Activated CD8-positive, alpha-beta T cell treated with anti-CD3 and anti-CD28 coated beads for 36 hours (primary cell): ENCODE data around the gene FAM32A. TPM values are rescaled to one million over a fixed set of nuclear protein-coding genes. Genes with fewer than 3 reads are reported as not detected.
A peak's percentile ranks its signal among the peaks of the same experiment; 100 is the strongest.
"Not testable (repeated sequence)": the region's sequence is repeated elsewhere in the genome, so short reads cannot be mapped to it uniquely, and the experiment has no call there.

Experiments used
- ATAC-seq: fragments of 200-7000 bp; cut with Tn5 transposase; one replicate; pipeline ENCODE4 v1.10.0; 2021; ENCODE audit warnings: mild to moderate bottlenecking, moderate library complexity
- CTCF ChIA-PET: fragments of 350-600 bp; sonication (Branson Sonifier 250); formaldehyde crosslinking; loops from one replicate; lab custom pipeline; 2021; ENCODE audit warnings: antibody characterized with exemption; lab: Charles Lee
- POLR2A ChIA-PET: fragments of 350-600 bp; sonication (Branson Sonifier 250); formaldehyde crosslinking; loops from one replicate; lab custom pipeline; 2021; ENCODE audit warnings: antibody characterized with exemption; lab: Charles Lee
- DNase-seq: peaks from one replicate; pipeline ENCODE4 v3.0.0-alpha.2; 2020
- H3K27ac Mint-ChIP-seq: one replicate; pipeline ENCODE4 v1.8.0; 2021; ENCODE audit warnings: mild to moderate bottlenecking, mixed read lengths
- H3K27me3 Mint-ChIP-seq: one replicate; pipeline ENCODE4 v1.8.0; 2021; ENCODE audit warnings: mixed read lengths
- H3K36me3 Mint-ChIP-seq: one replicate; pipeline ENCODE4 v1.8.0; 2021; ENCODE audit warnings: low read depth, mixed read lengths
- H3K4me1 Mint-ChIP-seq: one replicate; pipeline ENCODE4 v1.8.0; 2021; ENCODE audit warnings: low read depth, mixed read lengths
- H3K4me3 Mint-ChIP-seq: one replicate; pipeline ENCODE4 v1.8.0; 2021; ENCODE audit warnings: mild to moderate bottlenecking, moderate library complexity, mixed read lengths
- H3K9me3 Mint-ChIP-seq: one replicate; pipeline ENCODE4 v1.8.0; 2021; ENCODE audit warnings: mixed read lengths
- intact Hi-C: fragments of 100-400 bp; cut with micrococcal nuclease; formaldehyde crosslinking; loops from one replicate; pipeline ENCODE4 v1.10.0; 2022
- total RNA-seq, 2 experiments: library from RNA; stranded (reverse); gene quantifications; one replicate each; pipeline ENCODE4 v1.2.3, GENCODE V29; 2021
- TF ChIP-seq, protein P1 (sequence below): fragments of 200-600 bp; IDR thresholded peaks from one replicate; pipeline ENCODE4 v1.8.0; 2022; ENCODE audit warnings: antibody characterized with exemption, mild to moderate bottlenecking

FAM32A gene
- total RNA-seq, 2 experiments from 2014 or later: 41.7 to 44.7 TPM

DNA sequence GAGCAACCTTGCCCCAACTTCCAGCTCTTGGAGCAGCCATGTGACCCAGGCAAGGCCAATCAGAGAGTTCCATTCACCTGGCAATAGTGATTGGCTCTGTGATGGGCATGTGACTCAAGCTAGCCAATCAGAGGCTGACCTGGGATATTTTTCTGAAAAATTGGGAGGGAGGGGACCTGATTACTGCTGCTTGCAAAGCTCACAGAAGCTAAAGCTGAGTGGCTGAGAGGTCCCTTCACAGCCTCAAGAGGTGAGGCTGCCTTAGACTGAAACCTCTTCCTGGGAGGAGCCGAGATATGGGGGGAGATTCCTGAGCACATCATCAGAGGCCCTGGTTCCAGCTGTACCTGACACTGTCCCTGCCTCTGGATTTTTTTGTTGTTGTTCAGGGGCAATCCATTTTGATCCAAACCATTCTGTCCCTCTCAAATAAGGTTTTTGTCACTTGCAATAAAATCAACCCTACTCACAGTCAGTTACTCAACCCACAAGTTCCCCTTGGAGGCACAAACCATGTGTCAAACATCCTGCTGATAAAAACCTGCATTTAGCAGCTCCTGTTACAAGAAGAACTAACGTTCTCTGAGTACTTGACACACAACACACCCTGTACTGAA, 16.6 kb upstream of the FAM32A start:
- H3K27ac Mint-ChIP-seq: peak overlapping the region; percentile 49
- intact Hi-C loops: no loop called here
- H3K36me3 Mint-ChIP-seq: no peaks in the 10 kb centered on the region
- no peaks in the 10 kb centered on the region for H3K9me3 Mint-ChIP-seq
- H3K27me3 Mint-ChIP-seq: no peaks in the 10 kb centered on the region
- DNase-seq: no peak
- ChIA-PET CTCF (interaction anchor here (0.9 to 2.2 kb wide), 3 partner anchors 13 to 127 kb away, joined by 3 to 13 read pairs (median 3); no protein-coding TSS in a partner anchor), POLR2A (interaction anchor here (1.2 to 1.5 kb wide), 3 partner anchors 17 to 98 kb away, joined by 3 to 4 read pairs (median 3); partner anchors contain the start of gene FAM32A)
- peaks cover 8% of the 10 kb centered on the region for H3K4me1 Mint-ChIP-seq
- no peak overlapping the region for H3K4me3 Mint-ChIP-seq
- TF ChIP-seq, protein P1, sequence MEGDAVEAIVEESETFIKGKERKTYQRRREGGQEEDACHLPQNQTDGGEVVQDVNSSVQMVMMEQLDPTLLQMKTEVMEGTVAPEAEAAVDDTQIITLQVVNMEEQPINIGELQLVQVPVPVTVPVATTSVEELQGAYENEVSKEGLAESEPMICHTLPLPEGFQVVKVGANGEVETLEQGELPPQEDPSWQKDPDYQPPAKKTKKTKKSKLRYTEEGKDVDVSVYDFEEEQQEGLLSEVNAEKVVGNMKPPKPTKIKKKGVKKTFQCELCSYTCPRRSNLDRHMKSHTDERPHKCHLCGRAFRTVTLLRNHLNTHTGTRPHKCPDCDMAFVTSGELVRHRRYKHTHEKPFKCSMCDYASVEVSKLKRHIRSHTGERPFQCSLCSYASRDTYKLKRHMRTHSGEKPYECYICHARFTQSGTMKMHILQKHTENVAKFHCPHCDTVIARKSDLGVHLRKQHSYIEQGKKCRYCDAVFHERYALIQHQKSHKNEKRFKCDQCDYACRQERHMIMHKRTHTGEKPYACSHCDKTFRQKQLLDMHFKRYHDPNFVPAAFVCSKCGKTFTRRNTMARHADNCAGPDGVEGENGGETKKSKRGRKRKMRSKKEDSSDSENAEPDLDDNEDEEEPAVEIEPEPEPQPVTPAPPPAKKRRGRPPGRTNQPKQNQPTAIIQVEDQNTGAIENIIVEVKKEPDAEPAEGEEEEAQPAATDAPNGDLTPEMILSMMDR: no peak
- peak; percentile 47 for ATAC-seq

DNA sequence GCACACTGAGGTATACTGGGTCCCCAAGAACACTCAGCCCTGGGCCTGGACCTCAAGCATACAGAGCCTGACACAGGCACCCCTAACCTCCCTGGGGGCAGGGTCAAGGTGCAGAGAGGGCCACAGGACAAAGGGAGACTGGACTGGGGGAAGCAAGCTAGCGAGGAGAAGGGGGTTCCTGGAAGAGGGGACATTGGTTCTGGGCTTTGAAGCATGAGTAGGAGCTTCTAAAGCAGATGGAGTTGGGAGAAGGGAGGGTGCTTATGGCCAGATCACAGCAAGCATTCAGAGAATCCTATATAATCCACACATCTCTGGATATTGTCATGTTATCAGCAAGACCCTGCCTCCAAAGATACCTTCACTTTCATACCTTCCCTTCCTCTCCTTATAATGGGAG, 15.1 kb upstream of the FAM32A start:
- no peak overlapping the region for H3K4me3 Mint-ChIP-seq
- ATAC-seq: no peak
- no peak overlapping the region for H3K27ac Mint-ChIP-seq
- intact Hi-C loops: no loop called here
- H3K36me3 Mint-ChIP-seq: no peaks in the 10 kb centered on the region
- TF ChIP-seq, protein P1: no peak
- CTCF ChIA-PET: interaction anchor here (1.1 to 2.2 kb wide), 3 partner anchors 10 to 128 kb away, joined by 3 to 13 read pairs (median 3); no protein-coding TSS in a partner anchor
- peaks cover 8% of the 10 kb centered on the region for H3K4me1 Mint-ChIP-seq
- POLR2A ChIA-PET: no interaction called here
- DNase-seq: no peak
- H3K9me3 Mint-ChIP-seq: no peaks in the 10 kb centered on the region
- no peaks in the 10 kb centered on the region for H3K27me3 Mint-ChIP-seq

- Mint-ChIP-seq H3K4me1 (no peaks in the 10 kb centered on the region), H3K27ac (no peak overlapping the region), H3K27me3 (no peaks in the 10 kb centered on the region), H3K9me3 (no peaks in the 10 kb centered on the region), H3K4me3 (no peak overlapping the region), H3K36me3 (no peaks in the 10 kb centered on the region)
- intact Hi-C loops: no loop called here
- POLR2A ChIA-PET: no interaction called here
- ATAC-seq: no peak
- TF ChIP-seq, protein P1: no peak
- CTCF ChIA-PET: interaction anchor here (1.8 kb wide), 1 partner anchor 134 kb away, joined by 3 read pairs; no protein-coding TSS in a partner anchor
- DNase-seq: no peak
Measured at GRCh38 chr19:16175954-16176353, 9.3 kb upstream of the FAM32A start.

DNA sequence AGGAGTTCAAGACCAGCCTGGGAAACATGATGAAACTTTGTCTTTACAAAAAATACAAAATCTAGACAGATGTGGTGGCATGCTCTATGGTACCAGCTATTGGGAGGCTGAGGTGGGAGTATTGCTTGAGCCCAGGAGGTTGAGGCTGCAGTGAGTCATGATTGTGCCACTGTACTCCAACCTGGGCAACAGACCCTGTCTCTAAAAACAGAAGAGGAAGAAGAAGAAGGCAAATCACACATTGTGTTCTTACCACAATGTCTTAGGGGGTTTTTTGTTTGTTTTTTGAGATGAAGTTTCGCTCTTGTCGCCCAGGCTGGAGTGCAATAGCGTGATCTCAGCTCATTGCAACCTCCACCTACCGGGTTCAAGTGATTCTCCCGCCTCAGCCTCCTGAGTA, 6.3 kb upstream of the FAM32A start:
- ChIA-PET CTCF (interaction anchor here (0.7 to 3.0 kb wide), 4 partner anchors 72 to 138 kb away, joined by 3 to 11 read pairs (median 5); no protein-coding TSS in a partner anchor), POLR2A (interaction anchor here (0.6 to 1.6 kb wide), 3 partner anchors 16 to 1005 kb away, joined by 3 read pairs; no protein-coding TSS in a partner anchor)

DNA sequence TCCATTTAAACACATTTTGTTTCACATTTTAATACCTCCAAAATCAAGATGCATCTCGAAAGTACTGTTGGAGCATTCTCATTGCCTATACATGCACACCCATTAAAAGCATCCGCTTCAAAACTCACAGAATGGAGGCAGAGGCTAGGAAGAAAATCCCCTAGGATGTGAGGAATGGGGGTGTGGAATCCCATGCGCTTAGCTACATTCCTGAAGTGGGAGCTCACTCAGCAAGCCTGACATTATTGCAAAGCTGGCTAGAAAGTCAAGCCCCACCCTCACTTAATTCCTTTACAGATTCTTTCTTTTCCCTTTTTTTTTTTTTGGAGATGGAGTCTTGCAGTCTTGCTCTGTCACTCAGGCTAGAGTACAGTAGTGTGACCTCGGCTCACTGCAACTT, 4.6 kb upstream of the FAM32A start:
- ATAC-seq: no peak
- Mint-ChIP-seq H3K27me3 (no peaks in the 10 kb centered on the region), H3K4me1 (peaks cover 6% of the 10 kb centered on the region), H3K27ac (no peak overlapping the region), H3K36me3 (peaks cover 5% of the 10 kb centered on the region), H3K9me3 (no peaks in the 10 kb centered on the region), H3K4me3 (no peak overlapping the region)
- POLR2A ChIA-PET: interaction anchor here (1.6 kb wide), 1 partner anchor 14 kb away, joined by 3 read pairs; no protein-coding TSS in a partner anchor
- CTCF ChIA-PET: interaction anchor here (1.3 to 2.9 kb wide), 2 partner anchors 139 to 202 kb away, joined by 3 to 25 read pairs; no protein-coding TSS in a partner anchor
- no peak for DNase-seq
- intact Hi-C loops: no loop called here
- TF ChIP-seq, protein P1: no peak

More for the DNA sequence above, 6.3 kb upstream of the FAM32A start:
- DNase-seq, H3K4me3 Mint-ChIP-seq, H3K9me3 Mint-ChIP-seq, H3K27me3 Mint-ChIP-seq, H3K4me1 Mint-ChIP-seq, H3K27ac Mint-ChIP-seq, intact Hi-C loops, ATAC-seq, H3K36me3 Mint-ChIP-seq: not testable (repeated sequence)
